GM19043 (cell line): ENCODE data around the gene TMEM248.
"Not testable (repeated sequence)": the region's sequence is repeated elsewhere in the genome, so short reads cannot be mapped to it uniquely, and the experiment has no call there.

Source experiments
- ATAC-seq: cut with Tn5 transposase; IDR thresholded peaks from one replicate; pipeline ENCODE4 v1.9.1; 2021; ENCODE audit warnings: low read depth; ENCODE audit not compliant: unreplicated experiment

The TMEM248 gene

DNA sequence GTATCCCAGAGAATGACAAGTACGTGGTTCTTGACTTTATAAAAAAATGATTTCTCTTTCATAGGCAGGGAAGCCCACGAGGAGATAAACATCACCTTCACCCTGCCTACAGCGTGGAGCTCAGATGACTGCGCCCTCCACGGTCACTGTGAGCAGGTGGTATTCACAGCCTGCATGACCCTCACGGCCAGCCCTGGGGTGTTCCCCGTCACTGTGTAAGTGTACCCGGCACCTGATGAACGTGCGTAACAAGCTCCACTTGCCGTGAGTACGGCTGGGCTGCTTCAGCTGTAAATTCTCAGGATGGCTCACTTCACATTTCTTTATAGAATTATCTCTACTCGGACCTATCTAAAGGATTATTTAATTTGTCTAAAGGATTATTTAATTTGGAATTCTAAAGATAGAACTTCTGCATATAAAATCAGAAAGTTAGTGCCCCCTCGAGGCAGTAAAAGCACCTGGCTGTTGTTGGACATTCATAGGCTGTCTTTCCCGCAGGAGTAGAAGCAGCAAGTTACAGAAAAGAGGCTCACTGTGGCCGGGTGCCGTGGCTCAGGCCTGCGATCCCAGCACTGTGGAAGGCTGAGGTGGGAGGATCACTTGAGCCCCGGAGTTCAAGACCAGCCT, 27.6 kb downstream of the TMEM248 start:
- no peak for ATAC-seq

DNA sequence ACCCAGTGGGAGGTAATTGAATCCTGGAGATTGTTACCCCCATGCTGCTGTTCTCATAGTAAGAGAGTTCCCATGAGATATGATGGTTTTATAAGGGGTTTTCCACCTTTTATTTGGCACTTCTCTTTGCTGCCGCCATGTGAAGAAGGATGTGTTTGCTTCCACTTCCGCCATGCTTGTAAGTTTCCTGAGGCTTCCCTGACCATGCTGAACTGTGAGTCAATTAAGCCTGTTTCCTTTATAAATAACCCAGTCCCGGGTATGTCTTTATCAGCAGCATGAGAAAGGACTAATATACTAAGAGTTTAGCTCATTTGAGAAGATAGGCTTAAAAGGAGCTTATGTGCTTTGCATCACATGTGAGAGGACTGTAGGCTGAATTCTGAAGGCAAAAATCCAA, 29.3 kb downstream of the TMEM248 start:
- no peak for ATAC-seq

DNA sequence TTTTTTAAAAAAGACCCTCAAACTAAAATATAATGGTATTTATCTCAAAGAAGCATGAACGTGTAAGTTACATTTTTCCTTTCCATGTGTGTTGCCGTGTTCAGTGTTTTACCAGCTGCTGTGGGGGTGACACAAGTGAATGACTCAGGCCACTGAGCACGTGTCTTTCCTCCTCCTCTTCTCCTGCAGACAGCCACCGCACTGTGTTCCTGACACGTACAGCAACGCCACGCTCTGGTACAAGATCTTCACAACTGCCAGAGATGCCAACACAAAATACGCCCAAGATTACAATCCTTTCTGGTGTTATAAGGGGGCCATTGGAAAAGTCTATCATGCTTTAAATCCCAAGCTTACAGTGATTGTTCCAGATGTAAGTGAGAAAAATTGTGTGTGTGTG, 29.7 kb downstream of the TMEM248 start:
- no peak for ATAC-seq

DNA sequence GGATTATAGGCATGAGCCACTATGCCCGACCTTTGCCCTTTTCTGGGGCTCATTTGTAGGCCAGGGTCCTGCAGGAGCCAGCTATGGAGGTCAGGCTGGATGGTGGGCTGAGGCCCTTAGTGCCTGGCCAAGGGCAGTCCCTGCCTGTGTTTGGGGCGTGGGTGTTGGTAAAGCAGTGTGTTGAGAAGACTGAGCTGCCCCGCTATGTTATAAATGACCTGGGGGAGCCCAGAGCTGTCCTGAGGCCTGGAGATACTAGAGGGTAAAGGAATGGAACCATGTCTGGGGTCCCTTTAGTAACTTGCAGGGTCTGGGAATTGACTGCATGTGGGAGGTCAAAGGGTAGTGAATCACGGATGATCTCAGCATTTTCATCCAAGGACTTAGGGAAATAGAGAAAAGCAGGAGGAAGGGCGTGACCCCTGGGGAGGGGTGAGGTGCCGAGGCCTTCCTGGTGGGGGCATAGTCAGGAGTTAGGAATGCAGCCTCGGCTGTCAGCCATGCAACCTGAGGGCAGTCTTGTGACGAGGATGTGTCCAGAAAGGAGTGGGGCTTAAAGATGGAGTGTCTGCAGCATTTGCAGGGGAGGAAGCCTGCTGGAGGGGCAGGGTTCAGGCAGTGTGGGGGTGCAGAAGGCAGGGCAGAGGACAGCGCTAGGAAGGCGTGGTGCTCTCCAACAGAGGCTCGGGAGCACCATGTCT, 31.5 kb downstream of the TMEM248 start:
- ATAC-seq, result no peak

DNA sequence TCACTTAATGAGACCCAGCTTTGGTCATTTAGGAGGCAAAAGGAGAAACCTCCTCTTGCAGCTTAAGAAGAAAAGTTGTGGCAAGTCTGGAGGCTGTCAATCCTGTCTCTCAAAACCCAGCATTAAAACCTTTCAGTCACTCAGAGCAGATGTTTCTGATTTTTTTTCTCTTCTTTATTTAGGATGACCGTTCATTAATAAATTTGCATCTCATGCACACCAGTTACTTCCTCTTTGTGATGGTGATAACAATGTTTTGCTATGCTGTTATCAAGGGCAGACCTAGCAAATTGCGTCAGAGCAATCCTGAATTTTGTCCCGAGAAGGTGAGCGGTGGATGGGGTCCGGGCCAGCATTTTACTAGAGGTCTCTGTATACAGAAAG, 32.0 kb downstream of the TMEM248 start:
- no peak for ATAC-seq

DNA sequence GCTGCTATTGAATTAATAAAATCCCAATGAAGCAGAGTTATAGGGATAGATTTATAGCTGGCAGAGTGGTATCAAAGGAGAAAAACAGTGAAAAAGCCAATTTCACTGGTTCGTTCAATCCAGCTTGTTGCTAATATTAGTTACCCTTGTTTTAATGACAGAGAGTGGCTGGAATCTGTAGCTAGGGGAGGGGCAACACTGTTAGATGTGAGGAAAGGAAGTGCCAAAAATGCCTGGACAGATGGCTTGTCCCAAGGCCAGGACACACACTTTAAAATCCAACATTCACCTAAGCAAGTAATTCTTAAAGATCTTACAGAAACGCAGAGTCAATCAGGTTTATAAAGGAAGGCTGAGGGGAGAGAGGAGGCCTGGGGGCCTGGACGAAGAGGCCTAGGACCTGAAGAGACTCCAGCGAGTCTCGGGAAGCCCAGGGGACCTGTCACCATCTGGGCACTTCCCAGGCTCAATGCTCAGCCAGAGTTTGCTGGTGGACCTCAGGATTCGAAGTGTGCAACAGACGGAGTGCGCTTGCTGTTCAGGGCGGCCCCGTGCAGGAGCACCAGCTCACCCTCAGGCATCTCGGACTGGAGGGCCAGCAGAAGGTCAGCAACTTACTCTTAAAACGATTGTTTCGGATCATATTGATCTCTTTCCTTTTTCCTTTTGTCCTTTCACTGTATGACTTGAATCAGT, 36.7 kb downstream of the TMEM248 start:
- no peak for ATAC-seq

DNA sequence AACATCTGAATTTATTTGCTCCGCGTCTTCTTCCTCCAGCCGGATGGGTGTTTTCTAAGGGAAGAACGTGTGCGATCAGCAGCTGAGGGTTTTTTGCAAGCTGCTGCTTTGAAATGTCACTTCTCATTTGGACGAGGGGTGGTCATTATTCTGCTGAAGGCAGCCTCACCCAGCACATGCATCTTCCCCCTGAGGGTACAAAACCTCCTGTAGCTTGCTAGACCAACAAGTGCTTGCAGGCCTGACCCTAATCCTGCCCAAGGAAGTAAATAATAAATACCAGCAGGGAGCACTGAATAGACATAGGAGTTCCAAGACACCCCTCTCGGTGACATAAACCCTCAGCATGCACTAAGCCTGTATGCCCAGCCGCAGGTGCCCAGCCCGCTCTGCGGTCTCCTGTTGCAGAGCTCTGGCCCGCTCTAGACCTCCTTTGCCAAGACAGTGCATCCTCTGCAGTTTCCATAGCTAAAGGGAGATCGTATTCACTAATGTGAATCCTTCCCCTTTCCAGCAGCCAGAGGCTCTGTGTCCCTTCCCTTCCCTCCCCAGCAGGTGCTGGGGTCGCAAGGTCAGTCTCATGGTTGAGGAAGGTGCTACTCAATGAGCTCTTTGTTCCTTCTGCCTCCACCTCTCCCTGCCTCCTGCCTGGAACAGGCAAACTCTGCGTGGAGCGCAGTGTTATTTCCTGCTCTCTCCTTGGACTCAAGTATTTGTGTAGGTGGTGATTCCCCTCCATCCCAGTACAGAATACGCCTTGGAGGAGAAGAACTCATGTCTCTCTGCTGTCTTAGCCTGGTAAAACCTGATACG, 37.7 kb downstream of the TMEM248 start:
- no peak for ATAC-seq

DNA sequence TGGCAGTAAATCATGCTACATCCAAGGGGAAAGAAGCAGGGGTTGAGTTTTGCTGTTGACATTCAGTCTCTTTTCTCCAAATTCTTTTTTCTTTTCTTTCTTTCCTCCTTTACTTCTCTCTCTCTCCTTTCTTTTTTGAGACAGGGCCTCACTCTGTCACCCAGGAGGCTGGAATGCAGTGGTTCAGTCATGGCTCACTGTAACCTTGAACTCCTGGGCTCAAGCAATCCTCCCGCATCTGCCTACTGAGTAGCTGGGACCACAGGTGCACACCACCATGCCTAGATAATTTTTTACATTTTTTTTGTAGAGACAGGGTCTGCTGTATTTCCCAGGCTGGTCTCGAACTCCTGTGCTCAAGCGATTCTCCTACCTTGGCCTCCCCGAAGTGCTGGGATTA, 39.2 kb downstream of the TMEM248 start:
- no peak for ATAC-seq

DNA sequence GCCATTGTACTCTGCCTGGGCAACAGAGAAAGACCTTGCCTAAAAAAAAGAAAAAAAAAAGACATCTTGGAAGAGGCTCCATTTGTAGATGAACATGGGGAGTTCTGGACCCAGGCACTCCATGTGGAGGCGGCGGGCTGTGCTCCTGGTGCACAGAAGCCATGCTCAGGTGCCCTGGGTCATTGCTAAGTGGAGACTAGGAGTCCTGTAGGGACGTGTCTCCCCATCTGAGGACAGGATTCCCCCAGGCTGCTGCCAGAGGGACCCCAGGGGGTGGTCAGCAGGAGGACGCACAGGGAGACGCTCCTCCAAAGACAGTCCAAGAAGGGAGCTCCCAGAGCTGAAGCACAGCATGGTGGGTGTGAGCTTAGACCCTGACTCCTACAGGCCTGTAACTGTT, 40.1 kb downstream of the TMEM248 start:
- no peak for ATAC-seq

DNA sequence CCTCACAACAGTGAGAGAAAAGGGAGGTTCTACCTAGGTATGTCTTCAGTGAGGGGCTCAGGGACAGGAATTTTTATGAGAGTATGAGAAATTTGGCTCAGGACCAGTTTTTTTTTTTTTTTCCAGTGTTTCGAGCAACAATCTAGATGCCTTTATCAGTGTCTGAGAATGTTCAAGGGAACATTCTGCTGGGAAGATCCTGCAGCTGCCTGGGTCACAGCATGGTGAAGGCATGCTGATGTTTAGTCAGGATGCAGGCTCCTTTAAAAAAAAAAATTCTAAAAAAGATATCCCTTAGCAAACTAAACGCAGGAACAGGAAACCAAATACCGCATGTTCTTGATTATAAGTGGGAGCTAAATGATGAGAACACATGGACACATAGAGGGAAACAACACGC, 43.4 kb downstream of the TMEM248 start:
- ATAC-seq, result no peak

DNA sequence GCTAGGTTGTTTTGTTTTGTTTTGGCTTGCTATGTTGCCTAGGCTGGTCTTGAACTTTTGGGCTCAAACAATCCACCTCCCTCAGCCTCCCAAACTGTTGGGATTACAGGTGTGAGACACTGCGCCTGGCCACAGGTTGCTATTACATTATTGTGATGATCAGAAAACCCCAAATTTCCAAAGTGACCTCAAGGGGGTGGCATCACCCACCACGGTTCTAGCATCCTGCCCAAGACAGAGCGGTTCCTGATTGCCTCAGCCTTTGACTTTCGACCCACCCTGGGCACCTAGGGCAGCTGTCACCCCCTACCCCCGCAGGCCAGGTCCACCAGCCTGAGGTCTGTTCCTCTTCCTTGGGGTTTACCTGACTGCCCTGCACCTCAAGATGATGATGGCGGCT, 46.0 kb downstream of the TMEM248 start:
- no peak for ATAC-seq

DNA sequence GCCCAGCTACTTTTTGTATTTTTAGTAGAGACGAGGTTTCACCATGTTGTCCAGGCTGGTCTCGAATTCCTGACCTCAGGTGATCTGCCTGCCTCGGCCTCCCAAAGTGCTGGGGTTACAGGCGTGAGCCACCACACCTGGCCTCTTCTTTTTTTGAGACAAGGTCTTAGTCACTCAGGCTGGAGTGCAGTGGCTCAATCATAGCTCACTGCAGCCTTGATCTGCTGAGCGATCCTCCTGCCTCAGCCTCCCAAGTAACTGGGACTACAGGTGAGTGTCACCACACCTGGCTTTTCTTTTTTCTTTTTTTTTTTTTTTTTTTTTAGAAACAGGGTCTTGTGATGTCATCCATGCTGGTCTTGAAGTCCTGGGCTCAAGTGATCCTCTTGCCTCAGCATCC, 48.0 kb downstream of the TMEM248 start:
- ATAC-seq, result not testable (repeated sequence)

DNA sequence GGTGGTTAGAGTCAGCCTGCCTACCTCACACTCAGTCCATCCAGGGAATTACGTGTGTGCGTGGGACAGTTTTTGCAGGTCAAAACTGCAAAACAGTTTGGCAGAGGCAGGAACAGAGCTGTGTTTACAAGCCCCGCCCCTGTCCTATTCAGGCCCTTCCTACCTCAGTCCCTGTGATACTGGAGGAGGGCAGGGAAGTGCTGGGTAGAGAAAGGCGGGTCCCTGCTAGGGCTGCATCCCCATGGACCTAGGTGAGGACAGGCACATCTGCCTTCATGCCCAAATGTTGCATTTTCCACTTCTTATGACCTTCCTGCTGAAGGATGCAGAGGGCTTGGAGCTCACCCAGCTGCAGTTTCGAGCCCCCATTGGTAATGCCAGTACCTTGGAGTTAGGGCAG, 49.3 kb downstream of the TMEM248 start:
- ATAC-seq, result no peak

DNA sequence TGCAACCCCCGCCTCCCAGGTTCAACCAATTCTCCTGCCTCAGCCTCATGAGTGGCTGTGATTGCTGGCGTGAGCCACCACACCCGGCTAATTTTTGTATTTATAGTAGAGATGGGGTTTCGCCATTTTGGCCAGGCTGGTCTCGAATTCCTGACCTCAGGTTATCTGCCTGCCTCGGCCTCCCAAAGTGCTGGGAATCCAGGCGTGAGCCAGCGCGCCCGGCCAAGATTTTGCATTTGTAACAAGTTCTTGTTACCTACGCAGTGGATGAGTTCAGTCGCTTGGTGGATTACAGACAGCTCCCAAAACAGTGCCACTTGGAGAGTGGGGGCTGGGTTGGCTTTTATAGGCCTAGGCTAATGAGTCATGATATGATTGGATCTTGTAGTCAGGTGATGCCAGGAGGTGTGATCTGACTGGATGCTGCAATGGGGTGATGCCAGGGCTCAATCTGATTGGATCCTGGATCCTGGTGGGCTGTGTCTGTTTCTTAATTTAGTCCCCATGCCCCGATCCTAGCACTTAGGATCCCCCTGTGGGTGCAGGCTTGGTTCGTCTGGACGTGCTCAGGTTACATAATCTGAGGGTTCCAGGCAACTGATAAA, 54.1 kb downstream of the TMEM248 start:
- no peak for ATAC-seq

DNA sequence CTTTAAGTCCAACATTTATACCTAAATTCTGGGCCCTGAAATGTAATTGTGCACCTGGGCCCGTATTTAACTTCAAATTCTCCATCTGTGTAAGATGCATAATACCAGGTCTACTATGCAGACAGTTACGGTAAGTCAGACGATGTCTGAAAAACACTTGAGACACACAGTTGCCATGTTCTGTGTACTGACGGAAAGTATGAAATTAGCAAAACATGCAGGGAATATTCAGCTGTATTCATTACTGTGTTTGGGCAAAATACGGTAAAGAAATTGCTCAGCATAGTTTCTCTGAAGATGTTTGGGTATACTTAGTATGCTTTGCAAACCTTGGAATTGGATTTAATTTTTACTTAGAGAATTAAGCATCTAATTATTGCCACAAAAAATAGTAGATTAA, 57.3 kb downstream of the TMEM248 start:
- not testable (repeated sequence) for ATAC-seq

DNA sequence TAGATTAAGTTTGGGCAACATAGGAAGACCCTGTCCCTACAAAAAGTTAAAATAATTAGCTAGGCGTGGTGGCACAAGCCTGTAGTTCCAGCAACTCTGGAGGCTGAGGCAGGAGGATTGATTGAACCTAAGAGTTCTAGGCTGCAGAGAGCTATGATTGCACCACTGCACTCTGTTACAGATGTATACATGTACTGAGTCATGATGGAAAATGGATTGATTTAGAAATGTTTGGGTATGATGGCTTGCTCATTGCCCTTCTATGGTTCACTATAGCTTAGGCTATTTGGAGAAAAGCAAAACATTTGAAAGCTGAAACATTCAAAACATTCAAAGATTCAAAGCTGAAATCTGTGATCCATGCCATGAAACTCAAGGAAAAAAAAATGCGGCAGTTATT, 58.0 kb downstream of the TMEM248 start:
- ATAC-seq, result not testable (repeated sequence)

DNA sequence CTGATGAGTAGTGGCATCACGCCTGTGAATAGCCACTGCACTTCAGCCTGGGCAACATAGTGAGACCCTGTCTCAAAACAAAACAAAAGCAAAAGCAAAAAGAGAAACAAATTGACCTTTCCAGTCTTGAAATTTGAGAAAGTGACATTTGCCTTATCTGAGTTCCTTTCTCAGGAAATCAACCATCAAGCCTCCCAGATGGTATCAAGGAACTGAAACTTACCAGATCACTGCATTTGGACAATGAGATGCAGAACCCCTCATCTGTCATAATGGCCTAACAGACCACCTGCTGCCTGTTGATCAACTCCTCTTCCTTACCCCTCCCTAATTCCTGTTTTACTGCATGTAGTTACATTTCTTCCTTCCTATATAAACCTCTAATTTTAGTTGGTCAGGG, 59.3 kb downstream of the TMEM248 start:
- not testable (repeated sequence) for ATAC-seq

DNA sequence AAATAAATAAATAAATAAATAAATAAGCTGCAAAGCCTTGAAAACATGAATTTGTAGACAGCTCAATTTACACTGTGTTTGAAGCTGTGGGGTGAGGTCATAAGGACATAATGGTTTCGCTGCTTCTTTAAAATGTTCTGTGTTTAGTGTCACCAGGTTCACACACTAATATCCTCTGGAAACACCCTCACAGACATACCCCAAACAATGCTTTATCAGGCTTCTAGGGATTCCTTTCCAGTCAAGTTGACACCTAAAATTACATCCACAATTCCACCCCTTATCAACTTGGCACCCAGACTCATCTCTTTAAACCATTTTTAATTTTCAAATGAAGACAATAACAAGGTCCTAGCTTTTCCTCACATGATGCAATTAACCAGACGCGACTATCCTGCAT, 68.5 kb downstream of the TMEM248 start:
- ATAC-seq, result not testable (repeated sequence)

DNA sequence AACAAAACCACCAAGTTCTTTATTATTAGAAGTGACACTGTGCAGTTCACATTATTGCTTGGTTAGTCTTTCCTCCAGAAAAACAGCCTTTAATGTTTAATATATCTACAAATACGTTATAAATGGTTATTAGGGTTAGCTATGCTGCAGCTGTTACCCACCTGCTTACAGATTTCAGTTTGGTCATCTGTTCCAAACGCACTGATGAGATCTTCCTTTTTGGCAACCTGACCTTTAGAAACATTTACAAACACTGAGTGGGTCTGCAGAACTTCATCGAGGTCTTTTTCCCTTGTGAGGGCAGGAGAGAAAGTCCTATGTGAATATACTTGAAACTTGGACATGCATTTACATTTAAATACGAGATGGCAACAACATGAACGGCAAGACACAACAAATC, 73.0 kb downstream of the TMEM248 start:
- ATAC-seq, result not testable (repeated sequence)

DNA sequence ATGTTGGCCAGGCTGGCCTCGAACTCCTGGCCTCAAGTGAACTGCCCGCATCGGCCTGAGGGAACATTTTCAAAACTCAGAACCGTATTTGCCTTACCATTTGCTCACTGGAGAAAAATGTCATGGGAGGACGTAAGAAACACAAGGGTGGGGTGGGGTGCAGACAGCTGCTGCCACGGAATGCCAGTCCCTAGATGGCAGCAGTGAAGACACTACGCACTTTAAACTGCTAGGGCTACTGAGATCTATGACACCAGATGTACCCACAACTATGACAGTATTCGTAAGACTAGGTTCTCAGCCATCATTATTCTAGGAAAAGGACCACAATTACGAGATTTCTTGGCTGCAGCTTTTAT, 73.6 kb downstream of the TMEM248 start:
- ATAC-seq, result peak; percentile 32
